ENCODE results near the gene REELD1.

REELD1 gene

DNA sequence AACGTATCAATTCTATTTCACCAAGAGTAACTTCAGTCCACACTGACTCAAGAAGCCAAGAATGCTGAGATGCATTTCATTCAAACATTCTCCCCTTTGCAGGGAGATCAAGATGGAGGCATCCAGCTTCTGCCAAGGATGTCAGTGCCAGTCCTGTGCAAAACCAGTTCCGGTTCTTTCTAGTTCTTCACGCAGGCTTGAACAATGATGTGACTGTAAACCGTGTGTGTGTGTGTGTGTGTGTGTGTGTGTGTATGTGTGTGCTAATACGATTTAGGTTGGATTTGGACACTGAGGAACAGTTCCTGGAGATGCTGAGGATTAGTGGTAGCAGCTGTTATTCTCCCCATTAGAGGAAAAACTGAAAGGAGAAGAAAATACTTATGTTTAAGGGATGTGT is at the start of gene REELD1:
Gene REELD1, plus strand, starts transcription at position 301 of the 400 bp plus-strand sequence. CDS start 2,415 bp downstream, outside the sequence.
- no peak for ATAC-seq
- no peaks in the 10 kb centered on the region for H3K4me1 Mint-ChIP-seq
- H3K27me3 Mint-ChIP-seq = no peaks in the 10 kb centered on the region
- no peaks in the 10 kb centered on the region for H3K9me3 Mint-ChIP-seq
- H3K4me3 Mint-ChIP-seq = no peak within 1 kb of the TSS
- H3K27ac Mint-ChIP-seq = no peak within 1 kb of the TSS
- no peaks in the 10 kb centered on the region for H3K36me3 Mint-ChIP-seq

DNA sequence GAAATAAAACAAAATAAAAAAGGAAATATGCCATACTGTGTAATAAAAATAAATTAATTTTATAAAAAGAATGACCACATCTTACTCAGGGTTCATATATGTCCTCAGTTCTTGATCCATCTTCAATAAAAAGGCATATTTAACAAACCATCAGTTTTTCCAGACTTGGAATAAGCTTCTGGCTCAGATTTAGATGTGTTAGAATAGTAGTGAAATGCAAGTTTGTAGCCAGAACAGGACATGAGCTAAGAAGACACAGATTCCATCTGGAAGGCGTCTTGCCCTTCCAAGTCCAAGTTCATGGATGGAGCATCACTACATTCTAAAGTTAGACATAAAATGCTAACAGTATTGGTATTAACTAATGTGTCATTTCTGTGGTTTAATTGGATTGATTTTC is 49.1 kb upstream of the REELD1 start:
- H3K36me3 Mint-ChIP-seq = no peaks in the 10 kb centered on the region
- peaks cover 5% of the 10 kb centered on the region for H3K4me1 Mint-ChIP-seq
- no peaks in the 10 kb centered on the region for H3K27me3 Mint-ChIP-seq
- H3K9me3 Mint-ChIP-seq = peaks cover 4% of the 10 kb centered on the region
- H3K4me3 Mint-ChIP-seq = no peak overlapping the region
- no peak for ATAC-seq
- no peak overlapping the region for H3K27ac Mint-ChIP-seq

DNA sequence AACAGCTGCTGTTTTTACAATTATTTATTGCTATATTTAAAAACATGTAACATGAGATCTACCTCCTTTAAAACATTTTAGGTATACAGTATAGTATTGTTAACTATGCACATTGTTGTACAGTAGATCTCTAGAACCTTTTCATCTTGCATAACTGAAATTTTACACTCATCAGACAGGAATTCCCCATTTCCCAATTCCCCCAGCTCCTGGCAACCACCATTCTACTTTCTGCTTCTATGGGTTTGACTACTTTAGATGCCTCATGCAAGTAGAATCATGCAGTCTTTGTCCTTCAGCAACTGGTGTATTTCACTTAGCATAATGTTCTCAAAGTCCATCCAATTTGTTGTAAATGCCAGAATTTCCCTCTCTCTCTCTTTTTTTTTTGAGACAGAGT is 48.5 kb upstream of the REELD1 start:
- H3K36me3 Mint-ChIP-seq = no peaks in the 10 kb centered on the region
- peaks cover 5% of the 10 kb centered on the region for H3K4me1 Mint-ChIP-seq
- peaks cover 3% of the 10 kb centered on the region for H3K9me3 Mint-ChIP-seq
- no peak overlapping the region for H3K4me3 Mint-ChIP-seq
- no peak overlapping the region for H3K27ac Mint-ChIP-seq
- ATAC-seq = no peak
- H3K27me3 Mint-ChIP-seq = no peaks in the 10 kb centered on the region

DNA sequence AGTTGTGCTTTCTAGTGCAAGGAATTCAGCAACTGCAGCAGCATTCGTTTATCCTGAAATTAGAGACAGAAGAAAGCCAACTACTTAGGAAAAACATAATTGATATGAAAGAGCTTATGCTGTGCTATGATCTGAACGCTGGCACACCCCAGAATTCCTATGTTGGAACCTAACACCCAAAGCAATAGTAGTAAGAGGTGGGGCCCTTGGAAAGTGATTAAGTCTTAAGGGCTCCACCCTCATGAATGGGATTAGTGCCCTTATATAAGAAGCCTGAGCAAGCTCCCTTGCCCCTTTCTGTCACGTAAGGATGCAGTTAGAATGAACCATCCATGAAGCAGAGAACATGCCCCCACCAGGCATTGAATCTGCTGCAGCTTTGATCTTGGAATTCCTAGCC is 44.2 kb upstream of the REELD1 start:
- Mint-ChIP-seq H3K9me3 (no peaks in the 10 kb centered on the region), H3K27ac (no peak overlapping the region), H3K4me3 (no peak overlapping the region), H3K4me1 (peaks cover 5% of the 10 kb centered on the region), H3K27me3 (no peaks in the 10 kb centered on the region), H3K36me3 (no peaks in the 10 kb centered on the region)
- ATAC-seq = no peak

DNA sequence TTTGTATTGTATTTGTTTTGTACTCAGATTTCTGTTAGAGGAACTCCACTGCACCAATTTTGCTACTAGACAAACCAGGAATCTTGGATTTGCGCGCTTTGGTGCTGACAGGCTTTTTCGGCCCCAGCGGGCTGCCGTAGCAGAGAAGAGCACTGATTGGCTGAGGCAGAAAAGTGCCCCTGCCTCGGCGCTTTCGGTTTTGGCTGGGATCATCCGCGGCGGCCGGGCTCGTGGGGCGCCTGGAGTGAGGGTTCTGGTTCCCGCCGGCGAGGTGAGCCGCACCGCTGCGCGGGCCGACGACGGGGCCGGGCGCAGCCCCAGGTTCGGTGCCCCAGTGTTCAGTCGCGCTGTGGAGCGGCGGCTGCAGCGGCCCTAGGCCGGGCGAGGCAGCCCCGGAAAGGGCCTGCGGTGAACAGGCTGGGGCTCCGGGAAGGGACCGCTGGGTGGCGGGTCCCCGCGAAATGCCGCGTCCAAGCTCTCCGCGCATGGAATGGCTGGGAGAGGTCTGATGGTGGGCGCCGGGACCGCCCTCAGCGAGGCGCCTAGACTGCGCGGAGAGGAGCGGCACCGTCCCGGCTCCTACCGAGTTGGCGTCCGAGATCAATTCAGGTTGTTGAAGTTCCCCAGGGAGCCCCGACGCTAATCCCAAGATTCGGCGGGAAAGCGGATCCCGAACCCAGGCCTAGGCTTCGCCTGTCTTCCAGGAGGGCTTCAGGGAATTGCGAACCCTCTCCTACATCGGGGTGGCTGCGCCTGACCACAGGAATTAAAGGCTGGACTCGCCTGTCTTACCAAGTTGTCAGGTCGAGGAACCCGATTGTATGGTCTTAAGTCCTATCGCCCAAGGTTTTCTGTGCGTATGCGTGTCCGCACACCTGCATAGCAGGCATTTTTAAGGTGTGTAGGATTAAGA is 38.5 kb upstream of the REELD1 start, which contains the start of gene LSM6:
Gene LSM6, plus strand, starts transcription at position 178 of the 913 bp plus-strand sequence. CDS start 7,204 bp downstream, outside the sequence.
- H3K27ac Mint-ChIP-seq = peak within 1 kb of the TSS; percentile 93
- H3K27me3 Mint-ChIP-seq = no peaks in the 10 kb centered on the region
- peaks cover 3% of the 10 kb centered on the region for H3K36me3 Mint-ChIP-seq
- peaks cover 39% of the 10 kb centered on the region for H3K4me1 Mint-ChIP-seq
- peak within 1 kb of the TSS; percentile 88 for H3K4me3 Mint-ChIP-seq
- no peaks in the 10 kb centered on the region for H3K9me3 Mint-ChIP-seq
- peak; percentile 95 for ATAC-seq

DNA sequence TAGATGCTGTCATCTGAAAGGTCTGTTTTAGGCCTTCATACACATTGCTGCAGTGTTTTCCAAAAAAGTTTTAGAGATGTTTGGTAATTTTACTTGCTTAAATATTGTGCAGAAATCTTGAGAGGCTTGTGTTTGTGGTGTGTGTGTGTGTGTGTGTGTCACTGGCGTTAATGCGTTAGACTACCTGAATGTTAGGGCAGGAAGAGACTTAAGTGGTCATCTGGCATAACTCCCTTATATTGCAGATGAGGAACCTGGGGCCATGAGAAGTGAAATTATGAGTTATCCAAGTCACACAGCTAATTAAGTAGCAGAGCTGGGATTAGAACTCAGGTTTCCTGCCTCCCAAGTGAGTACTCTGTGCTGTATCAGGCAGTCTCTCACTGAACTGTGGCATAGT is 37.4 kb upstream of the REELD1 start:
- H3K9me3 Mint-ChIP-seq = no peaks in the 10 kb centered on the region
- H3K27me3 Mint-ChIP-seq = no peaks in the 10 kb centered on the region
- H3K4me1 Mint-ChIP-seq = peaks cover 44% of the 10 kb centered on the region
- no peak for ATAC-seq
- peak overlapping the region; percentile 93 for H3K27ac Mint-ChIP-seq
- H3K36me3 Mint-ChIP-seq = peaks cover 9% of the 10 kb centered on the region
- peak overlapping the region; percentile 88 for H3K4me3 Mint-ChIP-seq

DNA sequence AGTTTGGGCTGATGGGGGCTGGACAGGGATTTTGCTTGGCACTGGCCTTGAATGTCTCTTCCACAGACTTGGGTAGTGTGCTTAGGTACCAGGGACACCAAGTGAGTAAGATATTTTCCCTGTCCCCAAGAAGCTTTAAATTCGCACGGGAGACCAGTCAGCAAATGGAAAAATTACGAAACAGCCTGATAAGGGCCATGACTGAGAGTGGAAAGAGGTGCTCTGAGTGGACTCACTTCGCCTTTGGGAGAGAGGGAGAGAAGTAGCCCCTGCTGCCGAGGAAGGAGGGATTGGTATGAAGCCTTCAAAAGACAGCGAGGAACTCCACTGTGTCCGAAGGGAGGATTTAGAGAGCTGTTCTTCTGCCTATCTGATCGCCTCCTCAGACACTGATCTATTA is 36.2 kb upstream of the REELD1 start:
- Mint-ChIP-seq H3K9me3 (no peaks in the 10 kb centered on the region), H3K27ac (no peak overlapping the region), H3K27me3 (no peaks in the 10 kb centered on the region), H3K4me1 (peaks cover 50% of the 10 kb centered on the region), H3K4me3 (no peak overlapping the region), H3K36me3 (peaks cover 16% of the 10 kb centered on the region)
- no peak for ATAC-seq

DNA sequence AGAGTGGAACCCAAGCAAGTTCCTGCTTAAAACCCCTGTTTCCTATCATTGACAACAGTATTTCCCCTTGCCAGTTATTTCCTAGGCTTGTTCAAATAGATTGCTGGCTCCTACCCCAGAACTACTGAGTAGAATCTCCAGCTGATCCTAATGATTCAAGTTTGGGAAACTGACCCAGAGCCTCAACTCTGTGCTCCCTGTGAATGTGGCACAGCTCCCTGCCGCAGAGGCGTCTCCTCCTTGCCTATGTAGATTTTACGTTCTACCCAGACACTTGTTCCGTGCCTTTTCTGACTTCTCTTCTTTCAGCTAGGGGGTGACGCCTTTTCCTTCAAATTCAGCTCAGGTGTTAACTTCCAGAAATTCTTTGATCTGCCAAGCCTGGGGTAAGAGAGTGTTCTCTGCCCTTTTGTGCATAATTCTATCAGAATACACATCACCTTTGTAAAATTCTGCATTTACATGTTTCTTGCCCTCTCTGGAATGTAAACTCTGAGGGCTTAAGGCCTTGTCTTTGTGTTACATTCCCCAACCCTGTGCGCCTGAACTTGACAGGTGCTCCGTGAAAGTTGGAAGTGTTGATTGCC is 34.5 kb upstream of the REELD1 start:
- Mint-ChIP-seq H3K36me3 (peaks cover 18% of the 10 kb centered on the region), H3K4me3 (no peak overlapping the region), H3K4me1 (peaks cover 50% of the 10 kb centered on the region)

DNA sequence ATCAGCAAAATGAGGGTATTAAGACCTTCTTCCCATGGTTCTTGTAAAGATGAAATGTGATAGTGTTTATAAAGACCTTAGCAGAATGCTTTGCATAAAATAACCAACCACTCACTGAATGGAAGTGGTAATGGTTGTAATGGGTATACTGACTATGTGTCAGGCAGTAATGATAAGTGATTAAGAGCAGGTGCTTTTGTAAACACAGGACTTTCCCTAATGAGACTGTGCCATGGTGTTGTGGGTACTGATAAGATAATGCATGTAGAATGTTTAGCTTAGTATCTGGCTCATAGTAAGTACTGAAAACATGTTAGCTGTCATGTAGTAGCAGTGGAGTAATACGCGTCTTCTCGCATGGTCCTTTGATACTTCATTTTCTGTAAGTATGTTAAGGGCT is 31.9 kb upstream of the REELD1 start:
- Mint-ChIP-seq H3K27ac (no peak overlapping the region), H3K9me3 (no peaks in the 10 kb centered on the region)
- ATAC-seq = no peak

More for the DNA sequence above, 34.5 kb upstream of the REELD1 start:
- no peaks in the 10 kb centered on the region for H3K27me3 Mint-ChIP-seq
- no peak for ATAC-seq
- H3K9me3 Mint-ChIP-seq = no peaks in the 10 kb centered on the region
- no peak overlapping the region for H3K27ac Mint-ChIP-seq

DNA sequence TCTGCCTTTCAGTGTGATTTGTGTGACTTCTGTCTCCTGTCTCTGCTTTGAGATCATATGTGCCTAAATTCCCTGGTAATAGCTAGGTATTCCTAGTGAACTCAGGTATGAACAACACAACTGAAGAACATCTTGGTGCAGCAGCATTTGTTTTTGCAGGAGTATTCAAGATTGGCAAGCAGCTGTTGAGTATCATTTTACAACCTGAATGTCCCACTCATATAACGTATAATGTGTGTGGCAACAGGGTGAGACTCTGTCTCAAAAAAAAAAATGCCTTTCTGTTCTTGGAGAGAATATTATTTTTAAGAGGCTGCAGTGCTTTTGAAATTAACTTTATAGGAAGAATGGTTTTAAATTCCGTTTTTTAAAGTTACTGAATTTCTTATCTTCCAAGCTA is 31.1 kb upstream of the REELD1 start:
- Mint-ChIP-seq H3K27me3 (no peaks in the 10 kb centered on the region), H3K9me3 (no peaks in the 10 kb centered on the region), H3K4me3 (no peak overlapping the region), H3K4me1 (peaks cover 36% of the 10 kb centered on the region), H3K27ac (no peak overlapping the region), H3K36me3 (peaks cover 37% of the 10 kb centered on the region)
- ATAC-seq = no peak

More for the DNA sequence above, 31.9 kb upstream of the REELD1 start:
- no peak overlapping the region for H3K4me3 Mint-ChIP-seq
- H3K36me3 Mint-ChIP-seq = peaks cover 34% of the 10 kb centered on the region
- peaks cover 41% of the 10 kb centered on the region for H3K4me1 Mint-ChIP-seq
- H3K27me3 Mint-ChIP-seq = no peaks in the 10 kb centered on the region

DNA sequence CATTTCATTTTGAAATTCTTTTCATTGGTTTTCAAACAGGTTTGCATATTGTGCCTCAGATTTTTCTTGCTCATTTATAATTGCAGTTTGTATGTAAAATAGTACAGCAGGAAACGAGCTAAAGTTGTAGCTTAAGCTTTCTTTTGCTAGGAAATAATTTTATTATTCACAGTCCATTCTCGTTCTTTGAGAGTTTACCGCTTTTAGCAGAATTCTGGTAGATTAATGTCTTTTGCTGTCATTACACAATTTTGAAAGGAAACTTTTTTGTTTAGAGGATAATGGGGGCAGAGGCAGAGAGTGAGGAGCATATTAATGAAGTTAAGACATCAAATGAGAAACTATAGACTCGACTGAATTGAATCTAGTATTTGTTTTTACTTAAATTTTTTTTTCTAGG is 28.3 kb upstream of the REELD1 start:
- Mint-ChIP-seq H3K27me3 (no peaks in the 10 kb centered on the region), H3K36me3 (peaks cover 43% of the 10 kb centered on the region), H3K9me3 (no peaks in the 10 kb centered on the region), H3K27ac (no peak overlapping the region), H3K4me1 (peaks cover 9% of the 10 kb centered on the region), H3K4me3 (no peak overlapping the region)
- ATAC-seq = no peak

DNA sequence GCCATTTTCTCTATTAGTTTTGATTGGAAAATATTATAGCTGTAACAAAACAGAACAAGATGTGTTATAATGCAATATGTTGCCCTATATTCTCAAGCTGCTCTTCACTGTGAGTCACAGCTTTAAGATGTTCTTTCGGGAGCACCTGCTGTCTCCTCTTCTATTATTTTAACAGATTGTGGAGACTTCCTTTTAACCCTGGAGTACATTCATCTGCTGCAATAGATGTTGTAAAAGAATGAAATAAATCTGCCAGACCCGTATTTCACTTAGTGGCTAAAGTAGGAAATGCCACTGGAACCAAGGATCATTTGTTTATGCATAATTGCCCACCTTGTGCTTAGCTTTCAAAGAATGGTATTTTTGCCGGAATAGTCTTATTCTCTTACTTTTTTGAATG is 27.7 kb upstream of the REELD1 start:
- H3K36me3 Mint-ChIP-seq = peaks cover 45% of the 10 kb centered on the region
- no peaks in the 10 kb centered on the region for H3K27me3 Mint-ChIP-seq
- no peaks in the 10 kb centered on the region for H3K9me3 Mint-ChIP-seq
- H3K4me1 Mint-ChIP-seq = peaks cover 5% of the 10 kb centered on the region
- H3K27ac Mint-ChIP-seq = no peak overlapping the region
- ATAC-seq = no peak
- H3K4me3 Mint-ChIP-seq = no peak overlapping the region

DNA sequence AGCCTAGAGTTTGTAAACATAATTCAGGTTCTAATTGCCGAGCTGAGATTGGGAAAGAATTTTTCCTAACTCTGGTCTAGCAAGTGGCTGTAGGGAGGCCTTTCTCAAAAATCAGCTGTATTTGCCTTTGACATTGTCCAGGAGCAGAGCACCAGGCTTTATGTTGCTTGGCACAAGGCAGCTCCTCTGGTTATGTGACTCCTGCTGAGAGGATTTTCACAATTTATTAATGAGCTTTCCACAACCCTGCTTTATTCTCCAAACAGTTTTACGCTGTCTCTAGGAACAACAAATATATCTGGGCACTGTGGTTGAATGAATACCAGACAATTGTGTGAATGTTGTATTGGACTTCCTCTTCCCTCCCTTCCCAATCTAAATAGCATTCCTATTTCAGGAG is 23.9 kb upstream of the REELD1 start:
- Mint-ChIP-seq H3K4me1 (no peaks in the 10 kb centered on the region), H3K9me3 (no peaks in the 10 kb centered on the region), H3K27ac (no peak overlapping the region), H3K27me3 (no peaks in the 10 kb centered on the region), H3K36me3 (peaks cover 40% of the 10 kb centered on the region), H3K4me3 (no peak overlapping the region)
- ATAC-seq = no peak

DNA sequence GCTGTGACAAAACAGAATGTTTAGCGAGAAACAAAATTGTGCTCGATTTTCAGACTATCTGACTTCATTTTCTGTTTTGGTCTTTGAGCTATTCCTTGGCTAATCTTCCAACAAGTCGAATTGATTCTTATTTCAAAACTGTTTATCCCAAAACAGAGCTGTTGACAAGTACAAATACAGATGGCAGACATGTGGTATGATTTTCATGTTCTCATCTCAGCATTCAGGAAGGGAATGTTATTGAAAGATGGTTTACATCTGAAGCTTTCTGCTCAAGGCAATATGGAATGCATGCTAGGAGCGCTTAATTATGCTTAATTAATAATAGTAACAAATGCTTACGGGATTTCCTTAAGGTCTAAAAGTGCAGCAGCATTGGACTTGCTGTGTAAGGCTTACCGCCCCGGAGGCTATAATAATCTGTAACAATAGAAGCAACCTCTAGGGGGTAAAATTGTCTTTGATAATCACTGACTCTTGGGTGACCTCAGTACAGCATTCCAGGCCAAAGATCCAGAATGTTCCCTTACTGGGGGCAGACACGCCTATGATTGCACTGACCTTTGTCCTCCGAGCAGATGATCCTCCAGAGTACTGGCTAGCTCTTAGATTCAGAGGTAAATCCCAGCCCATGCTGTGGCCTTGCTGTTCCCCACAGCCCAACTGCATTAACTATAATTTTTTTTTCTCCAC is 22.4 kb upstream of the REELD1 start:
- Mint-ChIP-seq H3K9me3 (no peaks in the 10 kb centered on the region), H3K4me1 (no peaks in the 10 kb centered on the region), H3K36me3 (peaks cover 32% of the 10 kb centered on the region), H3K27ac (no peak overlapping the region), H3K27me3 (no peaks in the 10 kb centered on the region), H3K4me3 (no peak overlapping the region)
- no peak for ATAC-seq

DNA sequence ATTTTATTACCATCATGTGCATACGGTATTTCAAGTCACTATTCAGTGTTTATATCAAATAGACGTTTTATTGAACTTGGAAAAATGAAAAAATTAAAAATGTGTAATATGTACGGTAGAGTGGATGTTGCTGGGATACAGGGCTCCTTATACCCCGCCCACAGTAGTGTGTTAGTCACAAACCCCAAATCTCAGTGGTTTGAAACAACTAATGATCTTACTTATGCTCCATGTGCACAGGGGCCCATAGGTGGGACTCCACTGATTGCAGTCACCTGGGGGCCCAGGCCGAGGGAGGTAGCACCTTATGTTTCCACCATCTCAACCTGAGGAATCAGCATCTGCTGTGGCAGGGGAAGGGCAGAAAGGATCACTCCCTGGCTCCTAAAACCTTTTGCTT is 20.7 kb upstream of the REELD1 start:
- Mint-ChIP-seq H3K36me3 (peaks cover 23% of the 10 kb centered on the region), H3K9me3 (no peaks in the 10 kb centered on the region), H3K4me3 (no peak overlapping the region), H3K27ac (no peak overlapping the region), H3K4me1 (no peaks in the 10 kb centered on the region), H3K27me3 (no peaks in the 10 kb centered on the region)
- no peak for ATAC-seq
